Kidney (tissue), 14 donors: Measurements from ENCODE around the gene LHPP. TPM values are rescaled to one million over a fixed set of nuclear protein-coding genes. Genes with fewer than 3 reads are reported as not detected.

ENCODE experiments used
- DNase-seq, 5 donors: peaks; one replicate each; pipeline ENCODE4 v3.0.0-alpha.2; 2013 to 2020
- FAIRE-seq: peaks from 2 replicates; lab custom pipeline; 2012; peaks lifted over from hg19 to GRCh38; lab: Jason Lieb, UNC
- H3K27ac ChIP-seq, 2 donors: one replicate each; pipeline ENCODE4 v1.7.0; 2013; ENCODE audit warnings: low read depth in 2 of 2, low read length in 2 of 2, inconsistent platforms in 1 of 2
- H3K27me3 ChIP-seq: one replicate; pipeline ENCODE4 v1.7.1; 2013; ENCODE audit warnings: low read length, inconsistent platforms; ENCODE audit not compliant: control insufficient read depth, insufficient read depth
- H3K36me3 ChIP-seq, 3 donors: one replicate each; pipeline versions ENCODE4 v1.7.0 to v1.7.1; 2013; ENCODE audit warnings: low read length in 3 of 3, control low read depth in 1 of 3, inconsistent platforms in 1 of 3; ENCODE audit not compliant: insufficient read depth in 3 of 3, control insufficient read depth in 2 of 3
- H3K4me1 ChIP-seq, 3 donors: one replicate each; pipeline versions ENCODE4 v1.7.0 to v1.7.1; 2013; ENCODE audit warnings: low read length in 3 of 3, inconsistent platforms in 1 of 3, low read depth in 1 of 3; ENCODE audit not compliant: control insufficient read depth in 2 of 3, insufficient read depth in 2 of 3
- H3K4me3 ChIP-seq, 3 donors: one replicate each; pipeline versions ENCODE4 v1.7.0 to v1.8.1; 2013; ENCODE audit warnings: low read length in 3 of 3, control low read depth in 1 of 3, inconsistent platforms in 1 of 3
- H3K9ac ChIP-seq, 3 donors: one replicate each; pipeline versions ENCODE4 v1.7.0 to v1.7.1; 2013; ENCODE audit warnings: low read length in 3 of 3, control low read depth in 1 of 3, inconsistent platforms in 1 of 3
- H3K9me3 ChIP-seq, 3 donors: one replicate each; pipeline versions ENCODE4 v1.7.0 to v1.7.1; 2013; ENCODE audit warnings: low read length in 3 of 3, control low read depth in 1 of 3, inconsistent platforms in 1 of 3; ENCODE audit not compliant: control insufficient read depth in 2 of 3, insufficient read depth in 1 of 3
- intact Hi-C: fragments of 100-400 bp; cut with DNase I; formaldehyde crosslinking; loops from one replicate; pipeline ENCODE4 v1.11.1; 2022
- polyA plus RNA-seq: library from polyadenylated mRNA; stranded (reverse); fragments of 350-450 nt; fragmentation: Illumina TruSeq; extraction: RNeasy Lipid Tissue Mini Kit (QIAGEN cat#74804); gene quantifications from one replicate; pipeline ENCODE4 v1.2.3, GENCODE V29; 2014; ENCODE audit warnings: low read depth, low replicate concordance; ENCODE audit not compliant: insufficient read depth
- total RNA-seq: library from RNA; stranded (reverse); fragmentation: NEBNext Ultra II Directional; extraction: Animal tissue kit (Norgen Biotek cat#: 25700); gene quantifications from one replicate; pipeline ENCODE4 v1.2.1, GENCODE V29; 2021
- TF ChIP-seq, protein P1 (sequence below): IDR thresholded peaks from 3 replicates; pipeline ENCODE4 v1.5.1; 2012; ENCODE audit warnings: mild to moderate bottlenecking, moderate library complexity, borderline replicate concordance; ENCODE audit not compliant: insufficient read depth; ENCODE audit errors: extremely low read depth
- donor health status: control.
- donor health status: control.
- donor health status: control.
- donor health status: control.
- donor health status: control.
- donor health status: DM: yes; HTN: yes; CAD: no.
- donor health status: Normal renal cell carcinoma (clear cell type).

LHPP gene
- total and polyA plus RNA-seq, 2 donors from 2014 or later: 16.6 to 52.5 TPM

DNA sequence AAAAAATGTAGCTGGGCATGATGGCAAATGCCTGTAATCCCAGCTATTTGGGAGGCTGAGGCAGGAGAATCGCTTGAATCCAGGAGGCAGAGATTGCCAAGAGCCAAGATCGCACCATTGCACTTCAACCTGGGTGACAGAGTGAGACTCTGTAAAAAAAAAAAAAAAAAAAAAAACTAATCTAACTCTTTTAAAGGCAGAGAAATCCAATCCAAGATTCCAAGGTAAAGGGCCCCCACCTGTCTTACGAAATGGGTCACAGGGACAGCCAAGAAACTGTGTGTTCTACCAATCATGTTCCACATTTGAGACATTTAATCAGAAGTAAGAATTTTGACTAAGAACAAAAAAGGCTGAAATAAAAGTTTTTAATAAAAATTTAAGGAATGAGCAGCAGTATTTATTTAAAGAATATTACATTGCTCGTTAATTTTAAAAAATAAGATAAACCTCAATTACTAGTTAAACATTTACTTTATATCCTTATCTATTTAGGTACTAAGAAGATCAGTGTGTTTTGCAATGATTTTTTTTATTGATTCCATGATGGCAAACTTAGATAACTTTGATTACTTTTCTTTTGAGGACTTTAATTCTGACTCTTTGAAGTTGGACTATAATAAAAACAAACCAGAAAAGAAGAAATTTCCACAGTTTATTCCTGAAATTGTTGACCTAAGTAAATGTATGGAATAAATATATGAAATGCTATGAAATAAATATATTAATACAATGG lies 36.2 kb upstream of the LHPP start:
- no peaks in the 10 kb centered on the region for H3K27me3 ChIP-seq
- no peak overlapping the region for H3K4me3 ChIP-seq
- no peak overlapping the region for H3K27ac ChIP-seq
- H3K9me3 ChIP-seq: no peaks in the 10 kb centered on the region
- no peaks in the 10 kb centered on the region for H3K4me1 ChIP-seq
- H3K9ac ChIP-seq: no peak overlapping the region
- intact Hi-C loops: no loop called here
- TF ChIP-seq, protein P1, sequence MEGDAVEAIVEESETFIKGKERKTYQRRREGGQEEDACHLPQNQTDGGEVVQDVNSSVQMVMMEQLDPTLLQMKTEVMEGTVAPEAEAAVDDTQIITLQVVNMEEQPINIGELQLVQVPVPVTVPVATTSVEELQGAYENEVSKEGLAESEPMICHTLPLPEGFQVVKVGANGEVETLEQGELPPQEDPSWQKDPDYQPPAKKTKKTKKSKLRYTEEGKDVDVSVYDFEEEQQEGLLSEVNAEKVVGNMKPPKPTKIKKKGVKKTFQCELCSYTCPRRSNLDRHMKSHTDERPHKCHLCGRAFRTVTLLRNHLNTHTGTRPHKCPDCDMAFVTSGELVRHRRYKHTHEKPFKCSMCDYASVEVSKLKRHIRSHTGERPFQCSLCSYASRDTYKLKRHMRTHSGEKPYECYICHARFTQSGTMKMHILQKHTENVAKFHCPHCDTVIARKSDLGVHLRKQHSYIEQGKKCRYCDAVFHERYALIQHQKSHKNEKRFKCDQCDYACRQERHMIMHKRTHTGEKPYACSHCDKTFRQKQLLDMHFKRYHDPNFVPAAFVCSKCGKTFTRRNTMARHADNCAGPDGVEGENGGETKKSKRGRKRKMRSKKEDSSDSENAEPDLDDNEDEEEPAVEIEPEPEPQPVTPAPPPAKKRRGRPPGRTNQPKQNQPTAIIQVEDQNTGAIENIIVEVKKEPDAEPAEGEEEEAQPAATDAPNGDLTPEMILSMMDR: no peak
- DNase-seq: no peak
- no peak for FAIRE-seq
- no peaks in the 10 kb centered on the region for H3K36me3 ChIP-seq

DNA sequence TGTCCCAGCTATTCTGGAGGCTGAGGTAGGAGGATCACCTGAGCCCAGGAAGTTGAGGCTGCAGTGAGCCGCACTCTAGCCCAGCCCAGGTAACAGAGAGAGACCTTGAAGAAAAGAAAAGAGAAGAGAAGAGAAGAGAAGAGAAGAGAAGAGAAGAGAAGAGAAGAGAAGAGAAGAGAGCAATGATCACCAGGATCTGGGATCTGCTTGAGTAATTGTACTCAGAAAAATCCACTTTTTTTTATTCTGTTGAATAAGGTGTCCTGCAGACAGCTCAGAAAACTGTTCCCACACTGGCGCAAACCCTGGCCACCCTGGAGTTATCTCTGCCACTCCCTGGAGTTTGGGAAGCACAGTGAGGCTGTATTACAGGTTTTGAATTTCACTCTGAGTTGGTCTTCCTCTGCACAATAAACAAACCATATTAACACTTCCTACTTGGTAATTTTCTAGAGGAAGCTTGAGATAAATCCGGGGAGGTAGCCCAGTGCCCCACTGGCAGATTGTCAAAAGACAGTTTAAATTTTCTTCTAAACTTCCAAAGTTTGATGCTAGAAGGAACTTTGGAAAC lies 33.3 kb upstream of the LHPP start:
- TF ChIP-seq, protein P1: no peak
- DNase-seq (no peak), FAIRE-seq (no peak)
- intact Hi-C loops: no loop called here
- Histone ChIP-seq H3K4me3 (no peak overlapping the region), H3K9ac (no peak overlapping the region), H3K9me3 (no peaks in the 10 kb centered on the region), H3K27me3 (no peaks in the 10 kb centered on the region), H3K36me3 (no peaks in the 10 kb centered on the region), H3K27ac (no peak overlapping the region), H3K4me1 (no peaks in the 10 kb centered on the region)

DNA sequence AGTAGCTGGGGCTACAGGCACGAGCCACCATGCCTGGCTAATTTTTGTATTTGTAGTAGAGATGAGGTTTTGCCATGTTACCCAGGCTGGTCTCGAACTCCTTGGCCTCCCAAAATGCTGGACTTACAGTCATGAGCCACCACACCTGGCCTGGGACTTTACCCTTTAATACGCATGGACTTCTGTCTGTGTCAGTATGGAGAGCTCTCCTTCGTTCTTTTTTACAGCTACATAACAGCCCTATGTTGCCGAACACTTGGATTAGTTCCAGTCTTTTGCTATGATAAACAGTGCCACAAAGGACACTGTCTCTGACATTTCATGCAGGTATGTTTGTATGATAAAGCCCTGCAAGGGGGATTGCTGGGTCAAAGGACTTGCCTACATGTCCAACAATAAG lies 32.0 kb upstream of the LHPP start:
- DNase-seq (no peak), FAIRE-seq (no peak)
- no peaks in the 10 kb centered on the region for H3K36me3 ChIP-seq
- H3K9me3 ChIP-seq: no peaks in the 10 kb centered on the region
- no peak overlapping the region for H3K9ac ChIP-seq
- intact Hi-C loops: no loop called here
- no peak overlapping the region for H3K27ac ChIP-seq
- TF ChIP-seq, protein P1: no peak
- no peak overlapping the region for H3K4me3 ChIP-seq
- H3K27me3 ChIP-seq: no peaks in the 10 kb centered on the region
- H3K4me1 ChIP-seq: no peaks in the 10 kb centered on the region

DNA sequence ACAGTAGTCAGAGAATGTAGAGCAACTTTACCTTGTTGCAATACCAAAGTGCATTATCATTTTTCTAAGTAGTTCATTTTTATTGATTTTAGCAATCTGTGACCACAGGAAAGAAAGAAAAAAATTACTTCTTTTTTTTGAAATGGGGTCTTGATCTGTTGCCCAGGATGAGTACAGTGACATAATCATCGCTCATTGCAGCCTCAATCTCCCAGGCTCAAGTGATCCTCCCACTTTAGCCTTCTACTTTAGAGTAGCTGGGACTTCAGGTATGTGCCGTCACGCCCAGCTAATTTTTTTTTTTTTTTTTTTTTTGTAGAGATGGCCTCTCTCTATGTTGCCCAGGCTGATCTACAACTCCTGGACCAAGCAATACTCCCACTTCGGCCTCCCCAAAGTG lies 31.5 kb upstream of the LHPP start:
- H3K9ac ChIP-seq: no peak overlapping the region
- no peaks in the 10 kb centered on the region for H3K36me3 ChIP-seq
- H3K27ac ChIP-seq: no peak overlapping the region
- H3K9me3 ChIP-seq: no peaks in the 10 kb centered on the region
- no peak overlapping the region for H3K4me3 ChIP-seq
- no peaks in the 10 kb centered on the region for H3K27me3 ChIP-seq
- no peaks in the 10 kb centered on the region for H3K4me1 ChIP-seq
- intact Hi-C loops: no loop called here
- DNase-seq (no peak), FAIRE-seq (no peak)
- TF ChIP-seq, protein P1: no peak
